Upper lobe of left lung (tissue), 6 donors: Measurements from ENCODE around the gene GARIN1A. TPM values are rescaled to one million over a fixed set of nuclear protein-coding genes. Genes with fewer than 3 reads are reported as not detected.
A peak's percentile ranks its signal among the peaks of the same experiment; 100 is the strongest.
"Not testable (repeated sequence)": the region's sequence is repeated elsewhere in the genome, so short reads cannot be mapped to it uniquely, and the experiment has no call there.

Experiments used
- ATAC-seq, 2 donors: fragments of 200-7000 bp; cut with Tn5 transposase; one replicate each; pipeline ENCODE4 v1.9.1; 2022; ENCODE audit warnings: mild to moderate bottlenecking in 2 of 2, moderate library complexity in 2 of 2; ENCODE audit not compliant: low FRiP score in 2 of 2
- DNase-seq, 2 donors: peaks; one replicate each; pipeline ENCODE4 v3.0.0-alpha.2; 2019 to 2020
- H3K27ac ChIP-seq, 4 donors: fragments of 200-600 bp; sonication (generic); one replicate each; pipeline ENCODE4 v1.5.1; 2016 to 2019
- H3K27me3 ChIP-seq, 4 donors: fragments of 200-600 bp; sonication (generic); one replicate each; pipeline ENCODE4 v1.5.1; 2017 to 2019
- H3K36me3 ChIP-seq, 4 donors: fragments of 200-600 bp; sonication (generic); one replicate each; pipeline ENCODE4 v1.5.1; 2016 to 2019
- H3K4me1 ChIP-seq, 4 donors: fragments of 200-600 bp; sonication (generic); one replicate each; pipeline ENCODE4 v1.5.1; 2018 to 2019
- H3K4me3 ChIP-seq, 4 donors: fragments of 200-600 bp; sonication (generic); one replicate each; pipeline ENCODE4 v1.5.1; 2017 to 2019; ENCODE audit warnings: mild to moderate bottlenecking in 2 of 4, moderate library complexity in 1 of 4
- H3K9me3 ChIP-seq, 4 donors: fragments of 200-600 bp; sonication (generic); one replicate each; pipeline ENCODE4 v1.5.1; 2018 to 2019
- CTCF ChIP-seq, 6 experiments: fragments of 450-650 bp in 4 of 6; fragments of 200-600 bp in 2 of 6; sonication (generic) in 2 of 6; IDR thresholded peaks; one replicate each; pipeline ENCODE4 v1.5.1; 2016 to 2019; ENCODE audit warnings: antibody characterized with exemption in 6 of 6
- EP300 ChIP-seq, 4 donors: sonication (generic); formaldehyde crosslinking; IDR thresholded peaks; one replicate each; pipeline ENCODE4 v1.5.1; 2017; ENCODE audit warnings: antibody characterized with exemption in 4 of 4, control low read depth in 2 of 4
- POLR2A ChIP-seq, 4 donors: fragments of 450-650 bp; IDR thresholded peaks; one replicate each; pipeline ENCODE4 v1.5.1; 2016 to 2017; ENCODE audit warnings: antibody characterized with exemption in 4 of 4, mild to moderate bottlenecking in 2 of 4
- POLR2AphosphoS5 ChIP-seq, 2 donors: sonication (generic); formaldehyde crosslinking; IDR thresholded peaks; one replicate each; pipeline ENCODE4 v1.5.1; 2017; ENCODE audit warnings: antibody characterized with exemption in 2 of 2
- WGBS, 2 donors: methylation state at CpG; one replicate each; pipeline ENCODE4 v1.1.5; 2017 to 2018; 5-methylcytosine and 5-hydroxymethylcytosine counted together
- total RNA-seq, 6 donors: library from RNA; depleted of rRNA in 4 of 6; stranded (reverse); fragments of >200 nt in 4 of 6; gene quantifications; one replicate each; pipeline versions ENCODE4 v1.1.0 to v1.2.1, GENCODE V29; 2016 to 2021
- donor health status: DM: no; HTN: no; CAD: no; lungs with moderate emphysema.
- donor health status: DM: no; HTN: yes; CAD: no; lungs with severe emphysema.

GARIN1A gene
- total RNA-seq, 6 donors from 2014 or later = 0.61 to 24.1 (median 3.1) TPM

GRCh38 chr7:128681794-128682537 is 9.9 kb downstream of the GARIN1A start:
- no peak overlapping the region for H3K27ac ChIP-seq
- H3K36me3 ChIP-seq = no peaks in the 10 kb centered on the region
- TF ChIP-seq CTCF (IDR thresholded peaks at IDR 0.05) = no peak
- TF ChIP-seq POLR2A (IDR thresholded peaks at IDR 0.05) = no peak
- TF ChIP-seq POLR2AphosphoS5 (IDR thresholded peaks at IDR 0.05) = no peak
- TF ChIP-seq EP300 (IDR thresholded peaks at IDR 0.05) = no peak
- no peaks in the 10 kb centered on the region for H3K9me3 ChIP-seq
- no peak overlapping the region for H3K4me3 ChIP-seq
- DNase-seq (no peak), ATAC-seq (no peak)
- no peaks in the 10 kb centered on the region for H3K27me3 ChIP-seq
- no peaks in the 10 kb centered on the region for H3K4me1 ChIP-seq
- 63 to 68% methylated on average over 3 of the region's 3 CpGs for WGBS, 2 donors

- DNase-seq, H3K4me3 ChIP-seq, H3K9me3 ChIP-seq, ATAC-seq, H3K4me1 ChIP-seq, H3K36me3 ChIP-seq, H3K27me3 ChIP-seq, H3K27ac ChIP-seq: not testable (repeated sequence)
- 100% methylated on average over 1 of the region's 1 CpG for WGBS, 2 donors
Measured at GRCh38 chr7:128683270-128683669, 11.2 kb downstream of the GARIN1A start.

- not testable (repeated sequence) for H3K36me3 ChIP-seq, H3K4me3 ChIP-seq, H3K27ac ChIP-seq, H3K4me1 ChIP-seq, H3K27me3 ChIP-seq, H3K9me3 ChIP-seq, ATAC-seq, DNase-seq
- WGBS, 2 donors = 80 to 84% methylated on average over 4 of the region's 4 CpGs
Measured at GRCh38 chr7:128683738-128684137, 11.6 kb downstream of the GARIN1A start.

- 96 to 98% methylated on average over 3 of the region's 3 CpGs for WGBS, 2 donors
- H3K36me3 ChIP-seq = no peaks in the 10 kb centered on the region
- H3K4me3 ChIP-seq = no peak overlapping the region
- H3K27me3 ChIP-seq = no peaks in the 10 kb centered on the region
- ATAC-seq (no peak), DNase-seq (no peak)
- no peak overlapping the region for H3K27ac ChIP-seq
- TF ChIP-seq EP300 (IDR thresholded peaks at IDR 0.05) = no peak
- TF ChIP-seq POLR2A (IDR thresholded peaks at IDR 0.05) = no peak
- no peak for TF ChIP-seq CTCF (IDR thresholded peaks at IDR 0.05)
- no peak for TF ChIP-seq POLR2AphosphoS5 (IDR thresholded peaks at IDR 0.05)
- H3K9me3 ChIP-seq = no peaks in the 10 kb centered on the region
- H3K4me1 ChIP-seq = no peaks in the 10 kb centered on the region
Measured at GRCh38 chr7:128687131-128687530, 15.0 kb downstream of the GARIN1A start.

GRCh38 chr7:128688492-128688891 is 16.4 kb downstream of the GARIN1A start:
- 88 to 89% methylated on average over 1 to 4 of the region's 5 CpGs for WGBS, 2 donors
- H3K4me3 ChIP-seq = no peak overlapping the region
- DNase-seq = no peak
- no peaks in the 10 kb centered on the region for H3K27me3 ChIP-seq
- H3K4me1 ChIP-seq = no peaks in the 10 kb centered on the region
- H3K27ac ChIP-seq = no peak overlapping the region
- no peaks in the 10 kb centered on the region for H3K9me3 ChIP-seq
- no peaks in the 10 kb centered on the region for H3K36me3 ChIP-seq
- TF ChIP-seq POLR2AphosphoS5 (IDR thresholded peaks at IDR 0.05) (no peak), EP300 (IDR thresholded peaks at IDR 0.05) (no peak), POLR2A (IDR thresholded peaks at IDR 0.05) (no peak), CTCF (IDR thresholded peaks at IDR 0.05) (no peak)
- no peak for ATAC-seq

- not testable (repeated sequence) for H3K4me3 ChIP-seq, H3K27ac ChIP-seq, H3K36me3 ChIP-seq, H3K27me3 ChIP-seq, H3K4me1 ChIP-seq, H3K9me3 ChIP-seq, ATAC-seq
- peak in 1 of 2 donors; percentile 73 for DNase-seq
- 98 to 99% methylated on average over 20 to 23 of the region's 59 CpGs for WGBS, 2 donors
Measured at GRCh38 chr7:128689161-128689935, 17.3 kb downstream of the GARIN1A start.
